Right atrium auricular region (tissue), 2 donors: ENCODE results near the gene CDH13. TPM values are rescaled to one million over a fixed set of nuclear protein-coding genes. Genes with fewer than 3 reads are reported as not detected.

Source experiments
- DNase-seq: peaks from one replicate; pipeline ENCODE4 v3.0.0-alpha.2; 2019; ENCODE audit warnings: low spot score
- H3K27ac ChIP-seq, 2 donors: fragments of 200-600 bp; sonication (generic); 1 replicate in 1 of 2; 2 replicates in 1 of 2; pipeline ENCODE4 v1.5.1; 2016 to 2019
- H3K27me3 ChIP-seq, 2 donors: fragments of 200-600 bp; sonication (generic); one replicate each; pipeline versions ENCODE4 v1.5.1 to v1.6.0; 2017 to 2019
- H3K36me3 ChIP-seq: fragments of 200-600 bp; sonication (generic); one replicate; pipeline ENCODE4 v1.5.1; 2016
- H3K4me1 ChIP-seq, 2 donors: fragments of 200-600 bp; sonication (generic); one replicate each; pipeline versions ENCODE4 v1.5.1 to v1.6.0; 2017 to 2019
- H3K4me3 ChIP-seq, 2 donors: fragments of 200-600 bp; sonication (generic); 1 replicate in 1 of 2; 2 replicates in 1 of 2; pipeline ENCODE4 v1.5.1; 2017 to 2019; ENCODE audit warnings: mild to moderate bottlenecking in 1 of 2, moderate library complexity in 1 of 2
- H3K9me3 ChIP-seq, 2 donors: fragments of 200-600 bp; sonication (generic); one replicate each; pipeline ENCODE4 v1.5.1; 2019
- total RNA-seq, 2 donors: library from RNA; depleted of rRNA; stranded (reverse); fragments of >200 nt; gene quantifications; one replicate each; pipeline ENCODE4 v1.1.0, GENCODE V29; 2016
- TF ChIP-seq, protein P1 (sequence below), 2 donors: fragments of 200-600 bp; sonication (generic); IDR thresholded peaks; one replicate each; pipeline ENCODE4 v1.5.1; 2019; ENCODE audit warnings: antibody characterized with exemption in 2 of 2

Gene CDH13
- total RNA-seq, 2 donors from 2014 or later = 75.4 to 85.9 TPM

DNA sequence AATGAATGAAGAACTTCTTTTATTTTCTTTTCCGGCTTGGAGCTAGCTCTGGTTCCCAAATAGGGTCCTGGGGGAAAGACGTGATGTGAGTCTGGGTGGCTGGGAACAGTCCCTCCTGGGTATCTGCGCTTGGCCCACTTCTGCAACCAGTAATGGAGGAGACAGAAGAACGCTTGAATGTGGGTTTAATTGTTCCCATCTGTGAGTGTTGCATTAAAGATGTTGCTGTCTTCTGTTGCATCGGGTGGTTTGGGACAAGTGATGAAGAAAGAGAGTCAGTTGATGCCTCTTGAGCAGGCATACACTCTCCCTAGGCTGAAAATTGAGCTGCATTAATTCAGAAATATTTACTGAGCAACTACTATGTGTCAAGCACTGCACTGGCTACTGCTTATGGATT lies 511.1 kb downstream of the CDH13 start:
- Histone ChIP-seq H3K36me3 (no peaks in the 10 kb centered on the region), H3K27me3 (no peaks in the 10 kb centered on the region), H3K27ac (no peak overlapping the region), H3K9me3 (no peaks in the 10 kb centered on the region), H3K4me1 (no peaks in the 10 kb centered on the region), H3K4me3 (peak overlapping the region in 1 of 2 donors; percentile 28)
- DNase-seq = no peak
- TF ChIP-seq, protein P1, sequence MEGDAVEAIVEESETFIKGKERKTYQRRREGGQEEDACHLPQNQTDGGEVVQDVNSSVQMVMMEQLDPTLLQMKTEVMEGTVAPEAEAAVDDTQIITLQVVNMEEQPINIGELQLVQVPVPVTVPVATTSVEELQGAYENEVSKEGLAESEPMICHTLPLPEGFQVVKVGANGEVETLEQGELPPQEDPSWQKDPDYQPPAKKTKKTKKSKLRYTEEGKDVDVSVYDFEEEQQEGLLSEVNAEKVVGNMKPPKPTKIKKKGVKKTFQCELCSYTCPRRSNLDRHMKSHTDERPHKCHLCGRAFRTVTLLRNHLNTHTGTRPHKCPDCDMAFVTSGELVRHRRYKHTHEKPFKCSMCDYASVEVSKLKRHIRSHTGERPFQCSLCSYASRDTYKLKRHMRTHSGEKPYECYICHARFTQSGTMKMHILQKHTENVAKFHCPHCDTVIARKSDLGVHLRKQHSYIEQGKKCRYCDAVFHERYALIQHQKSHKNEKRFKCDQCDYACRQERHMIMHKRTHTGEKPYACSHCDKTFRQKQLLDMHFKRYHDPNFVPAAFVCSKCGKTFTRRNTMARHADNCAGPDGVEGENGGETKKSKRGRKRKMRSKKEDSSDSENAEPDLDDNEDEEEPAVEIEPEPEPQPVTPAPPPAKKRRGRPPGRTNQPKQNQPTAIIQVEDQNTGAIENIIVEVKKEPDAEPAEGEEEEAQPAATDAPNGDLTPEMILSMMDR (IDR thresholded peaks at IDR 0.05) = no peak

DNA sequence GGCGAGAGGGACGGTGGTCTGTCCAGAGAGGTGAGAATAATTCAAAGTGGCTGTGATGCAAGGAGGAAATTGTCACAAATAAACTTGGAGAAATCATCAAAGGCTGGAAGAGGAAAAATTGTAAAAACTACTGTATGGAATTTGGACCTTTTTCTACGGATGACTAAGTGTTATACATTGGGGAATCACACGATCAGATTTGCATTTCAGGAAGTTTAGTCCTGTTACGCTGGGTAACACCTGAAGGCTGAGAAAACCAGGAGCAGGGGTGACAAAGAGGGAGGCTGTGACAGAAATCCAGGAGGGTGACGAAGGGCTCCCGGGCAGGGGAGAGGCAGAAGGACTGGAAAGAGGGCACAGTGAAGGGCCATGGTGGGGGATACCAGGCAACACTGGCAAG lies 511.7 kb downstream of the CDH13 start:
- Histone ChIP-seq H3K36me3 (no peaks in the 10 kb centered on the region), H3K27me3 (no peaks in the 10 kb centered on the region), H3K4me3 (no peak overlapping the region), H3K27ac (no peak overlapping the region), H3K4me1 (no peaks in the 10 kb centered on the region), H3K9me3 (no peaks in the 10 kb centered on the region)
- DNase-seq = no peak
- TF ChIP-seq, protein P1 (IDR thresholded peaks at IDR 0.05) = no peak

DNA sequence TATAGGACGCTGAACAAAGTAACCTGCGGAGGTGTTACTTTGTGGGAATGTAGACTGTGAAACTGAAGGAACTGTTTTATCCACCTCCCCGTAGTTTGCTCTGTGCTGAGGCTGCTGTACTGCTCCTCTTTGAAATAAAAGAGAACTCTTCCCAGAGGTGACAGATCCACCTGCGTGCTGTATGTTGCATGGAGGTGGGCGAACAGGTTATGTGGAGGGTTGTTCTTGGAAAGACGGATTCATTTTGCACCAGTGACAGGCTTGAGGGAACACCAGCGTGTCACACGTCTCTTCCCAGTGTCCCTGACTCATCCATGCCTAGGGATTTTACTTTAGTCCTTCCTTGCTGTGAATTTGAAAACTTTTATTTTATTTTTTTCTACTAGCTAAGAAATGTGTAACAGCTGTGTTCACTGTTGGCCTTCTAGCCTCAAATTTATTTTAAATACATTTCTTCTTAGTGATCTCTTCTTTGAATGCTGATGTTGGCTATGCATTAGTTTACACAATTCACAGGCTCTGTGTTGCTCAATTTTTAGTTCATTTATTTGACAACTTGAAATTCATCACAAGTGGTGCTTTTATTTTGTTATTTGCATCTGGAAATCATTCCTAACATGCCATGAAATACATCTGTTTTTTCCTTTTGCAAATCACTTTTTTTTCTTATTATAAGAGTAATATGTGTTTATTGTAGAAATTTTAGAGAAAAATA lies 512.4 kb downstream of the CDH13 start:
- no peak for DNase-seq
- no peaks in the 10 kb centered on the region for H3K4me1 ChIP-seq
- H3K4me3 ChIP-seq = no peak overlapping the region
- no peak overlapping the region for H3K27ac ChIP-seq
- no peaks in the 10 kb centered on the region for H3K36me3 ChIP-seq
- no peaks in the 10 kb centered on the region for H3K27me3 ChIP-seq
- TF ChIP-seq, protein P1 (IDR thresholded peaks at IDR 0.05) = no peak
- H3K9me3 ChIP-seq = no peaks in the 10 kb centered on the region

DNA sequence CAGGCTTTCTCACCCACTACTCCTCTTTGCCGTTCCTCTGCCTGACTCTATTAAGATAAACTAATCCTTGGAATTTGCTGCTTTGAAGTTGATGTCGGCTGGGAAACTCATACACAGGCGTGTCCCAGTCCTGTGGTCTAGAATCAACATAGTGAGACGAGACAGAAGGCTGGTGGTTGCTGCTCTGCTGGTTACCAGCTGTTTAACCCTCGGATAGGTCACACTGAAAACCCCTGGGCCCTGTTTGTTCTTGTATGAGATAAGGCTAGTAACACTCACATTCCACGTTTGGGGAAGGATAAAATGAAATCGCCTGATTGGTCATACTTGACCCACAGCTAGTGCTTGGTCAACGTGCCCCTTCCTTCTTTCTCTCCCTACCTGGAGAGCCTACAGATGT lies 517.0 kb downstream of the CDH13 start:
- H3K36me3 ChIP-seq = no peaks in the 10 kb centered on the region
- H3K27ac ChIP-seq = no peak overlapping the region
- no peaks in the 10 kb centered on the region for H3K4me1 ChIP-seq
- H3K9me3 ChIP-seq = no peaks in the 10 kb centered on the region
- no peak overlapping the region for H3K4me3 ChIP-seq
- TF ChIP-seq, protein P1 (IDR thresholded peaks at IDR 0.05) = no peak
- H3K27me3 ChIP-seq = no peaks in the 10 kb centered on the region
- DNase-seq = no peak

DNA sequence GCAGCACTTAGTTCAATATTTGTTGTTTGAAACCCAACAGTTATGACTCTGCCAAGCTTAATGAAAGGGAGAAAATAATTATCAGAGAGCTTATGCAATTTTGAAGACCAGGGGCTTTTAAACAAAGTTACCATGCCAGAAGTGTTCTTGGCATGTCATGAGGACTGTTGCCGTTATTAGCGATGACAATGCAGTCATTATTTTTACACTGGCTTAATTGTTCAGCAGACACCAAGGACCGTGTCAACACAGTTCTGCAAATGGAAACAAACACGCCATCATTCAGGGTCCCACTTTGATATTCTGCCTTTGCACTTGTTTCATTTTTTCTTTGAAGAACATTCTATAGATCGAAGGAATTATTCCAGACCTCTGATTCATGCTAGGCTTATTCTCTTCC lies 518.5 kb downstream of the CDH13 start:
- Histone ChIP-seq H3K4me3 (no peak overlapping the region), H3K4me1 (no peaks in the 10 kb centered on the region), H3K36me3 (no peaks in the 10 kb centered on the region), H3K27me3 (no peaks in the 10 kb centered on the region), H3K27ac (no peak overlapping the region), H3K9me3 (no peaks in the 10 kb centered on the region)
- TF ChIP-seq, protein P1 (IDR thresholded peaks at IDR 0.05) = no peak
- DNase-seq = no peak

DNA sequence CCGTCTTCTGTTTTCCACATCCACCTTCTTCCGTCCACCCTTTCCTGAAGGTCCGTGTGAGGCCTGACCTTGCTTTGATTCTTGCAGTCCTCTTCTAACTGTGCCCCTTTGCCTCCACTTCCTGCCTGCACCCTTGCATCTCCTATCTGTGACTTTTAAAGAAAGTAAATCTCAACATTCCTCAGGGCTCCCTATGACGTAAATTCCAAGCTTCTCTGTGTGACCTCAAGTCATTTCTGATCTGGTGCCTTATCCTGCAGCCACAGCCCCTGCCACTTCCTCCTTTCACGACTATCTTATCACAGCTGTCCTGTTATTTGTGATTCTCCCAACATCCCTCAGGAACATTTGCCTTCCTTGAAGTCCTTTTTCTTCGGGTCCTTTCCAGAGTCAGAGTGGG lies 520.5 kb downstream of the CDH13 start:
- Histone ChIP-seq H3K9me3 (no peaks in the 10 kb centered on the region), H3K36me3 (no peaks in the 10 kb centered on the region), H3K4me3 (no peak overlapping the region), H3K27ac (no peak overlapping the region), H3K27me3 (no peaks in the 10 kb centered on the region), H3K4me1 (no peaks in the 10 kb centered on the region)
- TF ChIP-seq, protein P1 (IDR thresholded peaks at IDR 0.05) = no peak
- no peak for DNase-seq
